ENCODE data around the gene SIN3A.

The SIN3A gene

GRCh38 chr15:75363786-75364185 is 87.7 kb downstream of the SIN3A start:
- H3K36me3 ChIP-seq, result peaks cover 54 to 87% (median 73%) of the 10 kb centered on the region in 11 experiments
- H3K27me3 ChIP-seq, result no peaks in the 10 kb centered on the region
- H3K4me3 ChIP-seq, result no peak overlapping the region
- H3K4me1 ChIP-seq, result peaks cover under 1 to 42% (median 31%) of the 10 kb centered on the region in 10 experiments; a peak in 19 of 20 replicates
- no peak for TF ChIP-seq Cebpa-rat (IDR thresholded peaks at IDR 0.05)
- no peak overlapping the region for H3K27ac ChIP-seq
- no peaks in the 10 kb centered on the region for H3K9me3 ChIP-seq (replicated peaks in 1 of 11)
- H3K4me2 ChIP-seq, result peak overlapping the region in 5 of 11 experiments; percentile 1 to 84 (median 18); a peak in 4 of 22 replicates
- no peak overlapping the region; a peak in 1 of 22 replicates for H3K9ac ChIP-seq
- peaks cover 13 to 83% (median 32%) of the 10 kb centered on the region in 11 experiments; a peak in 19 of 22 replicates for H4K20me1 ChIP-seq

DNA sequence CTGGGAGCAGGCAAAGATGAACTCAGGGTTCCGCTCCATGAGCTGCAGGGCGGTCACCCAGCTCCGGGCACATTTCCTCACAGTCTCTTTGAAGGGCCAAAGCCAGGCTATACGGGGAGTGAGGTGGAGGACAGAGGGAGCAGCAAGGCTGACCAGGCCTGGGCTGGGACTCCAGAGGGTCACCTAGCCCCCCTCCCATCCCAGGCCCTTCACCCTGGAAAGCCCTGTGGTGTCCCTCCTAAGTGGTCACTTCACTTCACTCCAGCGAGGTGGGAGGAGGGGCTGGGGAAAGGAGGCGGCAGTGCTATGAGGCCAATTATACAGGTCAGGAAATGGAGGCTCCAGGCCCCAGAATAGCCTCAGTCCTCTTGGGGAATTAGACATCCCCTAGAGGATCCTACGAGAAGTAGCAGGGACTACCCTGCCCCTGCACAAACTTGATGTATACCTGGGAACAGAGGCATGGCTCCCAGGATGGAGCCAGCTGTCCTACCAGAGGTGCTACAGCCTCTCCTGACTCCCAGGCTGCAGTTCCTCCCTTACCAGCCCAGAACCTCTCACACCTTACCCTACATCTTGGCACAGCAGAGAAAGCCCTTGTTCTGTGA is 88.7 kb downstream of the SIN3A start:
- Histone ChIP-seq H3K36me3 (peaks cover 65 to 97% (median 83%) of the 10 kb centered on the region in 11 experiments), H3K9ac (peak overlapping the region in 8 of 11 experiments; percentile 33 to 62 (median 48); a peak in 15 of 22 replicates), H3K4me3 (no peak overlapping the region), H3K27ac (peak overlapping the region in 6 of 11 experiments; percentile 6 to 59 (median 28); a peak in 7 of 22 replicates), H3K9me3 (replicated peaks in 1 of 11) (no peaks in the 10 kb centered on the region), H3K27me3 (no peaks in the 10 kb centered on the region), H4K20me1 (peaks cover 13 to 90% (median 32%) of the 10 kb centered on the region in 11 experiments; a peak in 19 of 22 replicates), H3K4me2 (peak overlapping the region in 10 of 11 experiments; percentile 11 to 88 (median 66); a peak in 16 of 22 replicates), H3K4me1 (peaks cover 0 to 40% (median 30%) of the 10 kb centered on the region in 10 experiments; a peak in 18 of 20 replicates)
- no peak for TF ChIP-seq Cebpa-rat (IDR thresholded peaks at IDR 0.05)

GRCh38 chr15:75361989-75362641 is 89.4 kb downstream of the SIN3A start:
- Histone ChIP-seq H3K4me1 (peaks cover 0 to 34% (median 24%) of the 10 kb centered on the region in 10 experiments; a peak in 17 of 20 replicates), H3K27me3 (no peaks in the 10 kb centered on the region), H3K36me3 (peaks cover 69 to 98% (median 79%) of the 10 kb centered on the region in 11 experiments), H4K20me1 (peaks cover 7 to 84% (median 26%) of the 10 kb centered on the region in 11 experiments; a peak in 19 of 22 replicates), H3K9ac (peak overlapping the region in 8 of 11 experiments; percentile 33 to 62 (median 48); a peak in 14 of 22 replicates), H3K4me3 (no peak overlapping the region), H3K9me3 (replicated peaks in 1 of 11) (no peaks in the 10 kb centered on the region), H3K4me2 (peak overlapping the region in 8 of 11 experiments; percentile 18 to 88 (median 71); a peak in 16 of 22 replicates), H3K27ac (peak overlapping the region in 6 of 11 experiments; percentile 6 to 59 (median 28); a peak in 6 of 22 replicates)
- no peak for TF ChIP-seq Cebpa-rat (IDR thresholded peaks at IDR 0.05)

DNA sequence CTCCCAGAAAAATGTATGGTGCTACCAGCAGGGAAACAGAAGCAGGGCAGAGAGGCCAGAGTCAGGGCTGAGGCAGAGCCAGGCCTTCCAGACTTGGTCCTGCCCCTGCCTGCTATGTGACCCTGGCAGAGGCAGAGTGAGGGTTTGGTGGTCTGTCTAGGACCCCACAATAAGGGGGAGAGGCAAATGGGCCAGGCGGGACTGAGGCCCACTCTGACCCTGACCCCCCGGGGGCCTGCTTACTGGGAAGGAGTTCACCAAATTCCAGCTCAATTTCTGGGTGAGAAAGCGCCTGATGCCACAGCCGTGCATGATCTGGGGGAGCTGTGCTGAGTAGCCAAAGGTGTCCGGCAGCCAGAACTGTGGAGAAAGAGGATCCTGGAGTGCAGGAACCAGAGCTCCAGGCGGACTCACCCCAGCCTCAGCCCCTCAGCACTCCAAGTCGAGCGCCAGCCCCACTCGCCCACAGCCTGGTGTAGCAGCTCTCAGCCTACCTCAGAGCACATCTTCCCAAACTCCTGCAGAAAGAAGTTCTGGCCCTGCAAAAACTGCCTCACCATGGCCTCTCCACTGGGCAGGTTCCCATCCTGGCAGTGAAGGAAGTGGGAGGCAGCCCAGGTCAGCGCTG is 90.0 kb downstream of the SIN3A start:
- H3K9ac ChIP-seq, result peak overlapping the region in 1 of 11 experiments; percentile 57; a peak in 1 of 22 replicates
- TF ChIP-seq Cebpa-rat (IDR thresholded peaks at IDR 0.05), result no peak
- H3K9me3 ChIP-seq (replicated peaks in 1 of 11), result no peaks in the 10 kb centered on the region
- peaks cover 69 to 98% (median 78%) of the 10 kb centered on the region in 11 experiments for H3K36me3 ChIP-seq
- H3K27me3 ChIP-seq, result no peaks in the 10 kb centered on the region
- no peak overlapping the region for H3K4me3 ChIP-seq
- H3K27ac ChIP-seq, result 0 out of 22 replicates have a peak overlapping the region, but pooled peaks of 1 of the 11 experiments have one; percentile 44
- peak overlapping the region in 2 of 11 experiments; percentile 72 to 82; a peak in 2 of 22 replicates for H3K4me2 ChIP-seq
- peaks cover 0 to 28% (median 21%) of the 10 kb centered on the region in 10 experiments; a peak in 17 of 20 replicates for H3K4me1 ChIP-seq
- H4K20me1 ChIP-seq, result peaks cover 1 to 83% (median 23%) of the 10 kb centered on the region in 11 experiments; a peak in 17 of 22 replicates

- Histone ChIP-seq H3K36me3 (peaks cover 68 to 98% (median 78%) of the 10 kb centered on the region in 11 experiments), H3K27ac (no peak overlapping the region), H3K27me3 (no peaks in the 10 kb centered on the region), H4K20me1 (peaks cover 0 to 83% (median 20%) of the 10 kb centered on the region in 11 experiments; a peak in 13 of 22 replicates), H3K4me3 (no peak overlapping the region), H3K9me3 (replicated peaks in 1 of 11) (no peaks in the 10 kb centered on the region), H3K4me2 (no peak overlapping the region; a peak in 1 of 22 replicates), H3K9ac (no peak overlapping the region; a peak in 1 of 22 replicates), H3K4me1 (peaks cover 0 to 26% (median 21%) of the 10 kb centered on the region in 10 experiments; a peak in 17 of 20 replicates)
- TF ChIP-seq Cebpa-rat (IDR thresholded peaks at IDR 0.05), result no peak
Observed at GRCh38 chr15:75360856-75361255, 90.6 kb downstream of the SIN3A start.

DNA sequence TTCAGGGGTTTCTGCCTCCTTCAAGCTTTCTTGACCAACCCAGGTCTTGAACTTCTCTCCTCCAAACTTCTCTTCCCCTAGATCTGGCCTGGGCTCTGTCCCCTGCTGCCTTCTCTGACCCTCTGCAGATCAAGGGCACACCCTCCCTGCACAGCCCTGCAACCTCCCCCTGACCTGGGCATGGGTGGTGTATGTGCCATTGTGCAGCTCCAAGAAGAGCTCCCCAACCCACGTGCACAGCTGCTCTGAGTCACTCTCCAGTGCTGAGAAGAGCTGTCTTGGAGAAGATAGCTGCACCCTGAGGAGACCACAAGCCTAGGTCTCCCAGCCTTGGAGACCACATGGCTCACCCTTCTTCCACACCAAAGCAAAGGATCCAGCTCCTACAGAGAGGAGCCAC is 91.1 kb downstream of the SIN3A start:
- TF ChIP-seq Cebpa-rat (IDR thresholded peaks at IDR 0.05), result no peak
- H3K27ac ChIP-seq, result no peak overlapping the region
- peaks cover 0 to 82% (median 21%) of the 10 kb centered on the region in 11 experiments; a peak in 13 of 22 replicates for H4K20me1 ChIP-seq
- H3K9me3 ChIP-seq (replicated peaks in 1 of 11), result no peaks in the 10 kb centered on the region
- H3K36me3 ChIP-seq, result peaks cover 64 to 98% (median 76%) of the 10 kb centered on the region in 11 experiments
- H3K4me1 ChIP-seq, result peaks cover 0 to 26% (median 21%) of the 10 kb centered on the region in 10 experiments; a peak in 17 of 20 replicates
- H3K27me3 ChIP-seq, result no peaks in the 10 kb centered on the region
- H3K4me2 ChIP-seq, result no peak overlapping the region
- H3K4me3 ChIP-seq, result no peak overlapping the region
- H3K9ac ChIP-seq, result no peak overlapping the region; a peak in 1 of 22 replicates

GRCh38 chr15:75359537-75360250 is 91.8 kb downstream of the SIN3A start:
- Histone ChIP-seq H3K9ac (no peak overlapping the region), H3K36me3 (peaks cover 58 to 98% (median 76%) of the 10 kb centered on the region in 11 experiments), H3K4me1 (peaks cover 0 to 26% (median 21%) of the 10 kb centered on the region in 10 experiments; a peak in 17 of 20 replicates), H3K4me3 (no peak overlapping the region), H3K4me2 (no peak overlapping the region), H3K27me3 (no peaks in the 10 kb centered on the region), H3K27ac (no peak overlapping the region), H3K9me3 (replicated peaks in 1 of 11) (no peaks in the 10 kb centered on the region), H4K20me1 (peaks cover 0 to 84% (median 21%) of the 10 kb centered on the region in 11 experiments; a peak in 15 of 22 replicates)
- no peak for TF ChIP-seq Cebpa-rat (IDR thresholded peaks at IDR 0.05)
